HG03439 (cell line): ENCODE data around the gene ACBD6.
"Not testable (repeated sequence)": the region's sequence is repeated elsewhere in the genome, so short reads cannot be mapped to it uniquely, and the experiment has no call there.

Experiments used
- ATAC-seq: cut with Tn5 transposase; IDR thresholded peaks from one replicate; pipeline ENCODE4 v1.9.1; 2021; ENCODE audit warnings: mild to moderate bottlenecking, moderate library complexity; ENCODE audit not compliant: unreplicated experiment

Gene ACBD6, protein sequence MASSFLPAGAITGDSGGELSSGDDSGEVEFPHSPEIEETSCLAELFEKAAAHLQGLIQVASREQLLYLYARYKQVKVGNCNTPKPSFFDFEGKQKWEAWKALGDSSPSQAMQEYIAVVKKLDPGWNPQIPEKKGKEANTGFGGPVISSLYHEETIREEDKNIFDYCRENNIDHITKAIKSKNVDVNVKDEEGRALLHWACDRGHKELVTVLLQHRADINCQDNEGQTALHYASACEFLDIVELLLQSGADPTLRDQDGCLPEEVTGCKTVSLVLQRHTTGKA

DNA sequence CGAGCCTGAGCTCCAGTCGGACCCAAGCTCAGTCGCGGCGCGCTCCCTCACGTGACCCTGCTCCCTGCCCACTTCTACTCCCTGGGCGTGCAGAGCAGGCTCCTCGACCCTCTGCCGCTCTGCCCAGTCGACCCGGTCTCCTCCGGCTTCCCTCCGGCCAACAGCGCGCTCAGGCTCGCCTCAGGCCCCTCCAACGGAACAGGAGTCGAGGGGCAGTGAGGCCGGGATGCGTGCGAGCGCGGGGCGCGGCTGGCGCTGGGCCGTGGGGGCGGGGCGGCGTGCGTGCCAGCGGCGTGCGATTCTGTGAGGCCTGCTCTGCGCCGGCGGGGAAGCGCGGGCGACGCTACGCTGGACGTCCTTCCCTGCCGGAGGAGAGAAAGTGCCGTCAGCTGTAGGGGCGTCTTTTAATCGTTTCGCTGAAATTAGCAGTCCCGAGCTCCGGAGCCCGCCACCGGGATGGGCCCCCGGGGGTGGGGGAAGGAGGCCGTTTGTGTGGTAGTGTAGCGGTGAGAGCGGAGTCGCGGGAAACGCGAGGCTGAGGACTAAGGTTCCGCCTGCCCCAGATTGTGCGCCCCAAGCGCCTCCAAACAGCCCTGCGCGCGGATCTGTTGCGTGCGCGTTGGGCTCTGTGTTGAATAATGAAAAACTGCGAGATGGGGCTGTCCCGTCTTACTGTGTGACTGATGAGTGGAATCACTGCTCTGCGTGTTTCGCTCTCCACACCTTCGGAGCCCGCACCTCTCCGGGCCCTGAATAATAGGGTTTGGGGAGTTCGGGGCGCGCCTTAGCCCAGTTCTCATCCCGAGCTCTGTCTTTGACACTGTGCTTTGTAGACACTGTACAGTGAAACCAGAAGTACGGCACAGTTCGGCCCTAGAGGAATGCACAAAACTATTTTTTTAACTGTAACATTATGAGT lies at the start of gene ACBD6:
Gene ACBD6 (minus strand): TSS at position 217 of the 919 bp plus-strand sequence. CDS start 311 bp downstream, outside the sequence.
- peak; percentile 91 for ATAC-seq

DNA sequence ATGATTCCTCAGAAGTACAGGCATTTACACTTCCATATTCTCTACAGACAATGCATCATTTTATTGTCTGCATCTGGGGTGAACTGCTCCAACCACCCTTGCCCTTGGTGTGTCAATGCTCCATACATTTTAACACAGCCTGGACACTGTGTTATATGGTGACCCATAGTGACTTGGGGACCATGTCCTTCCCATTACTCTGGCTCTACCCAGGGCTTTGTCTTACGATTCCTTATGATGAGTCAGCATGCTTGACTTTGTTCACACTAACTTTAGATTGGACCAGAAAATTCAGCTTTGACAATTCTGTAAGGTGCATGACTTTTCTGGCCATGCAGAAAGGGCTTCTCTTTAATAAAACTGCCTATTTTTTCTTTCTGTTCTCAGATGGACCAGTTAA lies 49.6 kb upstream of the ACBD6 start:
- no peak for ATAC-seq

DNA sequence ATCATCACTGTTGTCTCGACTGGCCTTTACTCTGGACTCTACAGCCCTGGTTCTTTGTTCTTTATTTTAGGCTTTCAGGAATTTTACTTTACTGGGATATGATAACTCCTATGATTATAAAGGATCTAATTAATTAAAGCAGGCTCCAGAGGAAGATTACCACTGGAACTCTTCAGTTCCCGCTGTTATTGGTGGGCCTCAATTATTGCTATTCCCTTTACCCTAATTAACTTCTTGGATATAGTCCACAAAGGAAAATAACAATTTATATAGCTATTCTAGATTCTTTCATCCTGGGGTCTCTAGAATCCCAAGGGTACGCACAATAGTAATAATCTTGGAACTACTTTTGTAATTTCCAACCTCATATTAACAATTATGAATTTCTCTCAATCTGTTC lies 47.9 kb upstream of the ACBD6 start:
- ATAC-seq = no peak

DNA sequence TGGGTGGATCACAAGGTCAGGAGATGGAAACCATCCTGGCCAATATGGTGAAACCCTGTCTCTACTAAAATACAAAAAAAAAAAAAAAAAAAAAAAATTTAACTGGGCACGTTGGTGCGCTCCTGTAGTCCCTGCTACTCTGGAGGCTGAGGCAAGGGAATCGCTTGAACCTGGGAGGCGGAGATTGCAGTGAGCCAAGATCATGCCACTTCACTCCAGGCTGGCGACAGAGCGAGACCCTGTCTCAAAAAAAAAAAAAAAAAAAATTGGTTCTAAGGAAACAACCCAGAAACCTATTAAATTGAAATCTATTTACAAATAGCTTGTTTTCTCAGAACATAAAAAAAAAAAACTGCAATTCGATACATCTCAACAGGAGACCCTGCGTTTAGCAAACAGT lies 47.4 kb upstream of the ACBD6 start:
- not testable (repeated sequence) for ATAC-seq

DNA sequence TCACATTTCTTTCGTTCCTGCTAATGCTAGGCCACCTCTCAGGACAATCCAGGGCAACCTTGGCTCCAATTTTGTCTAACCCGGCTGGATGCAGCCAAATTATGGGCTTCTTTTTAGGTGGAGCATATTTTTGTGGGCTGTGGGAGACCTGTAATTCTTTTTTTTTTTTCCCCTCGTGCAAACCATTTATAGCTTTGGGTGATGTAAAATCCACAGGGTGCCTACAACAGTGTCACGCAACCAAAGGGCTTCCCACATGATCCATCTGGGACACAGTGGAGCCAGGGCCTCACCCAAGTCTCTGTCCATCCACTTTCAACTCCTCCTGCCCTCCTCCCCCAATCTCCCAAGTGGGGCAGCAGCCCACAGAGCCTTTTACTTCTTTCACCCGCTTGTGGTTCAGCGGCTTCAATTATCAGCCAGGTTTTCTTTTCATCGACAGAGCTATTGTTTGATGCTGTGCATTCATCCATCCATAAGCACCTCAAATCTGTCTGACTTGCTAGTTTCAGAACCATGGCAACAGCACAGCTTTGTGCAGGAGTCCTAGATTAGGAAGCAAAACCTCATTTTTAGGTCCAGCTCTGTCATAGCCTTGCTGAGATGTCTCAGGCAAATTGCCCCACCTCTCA lies 46.4 kb upstream of the ACBD6 start:
- no peak for ATAC-seq

DNA sequence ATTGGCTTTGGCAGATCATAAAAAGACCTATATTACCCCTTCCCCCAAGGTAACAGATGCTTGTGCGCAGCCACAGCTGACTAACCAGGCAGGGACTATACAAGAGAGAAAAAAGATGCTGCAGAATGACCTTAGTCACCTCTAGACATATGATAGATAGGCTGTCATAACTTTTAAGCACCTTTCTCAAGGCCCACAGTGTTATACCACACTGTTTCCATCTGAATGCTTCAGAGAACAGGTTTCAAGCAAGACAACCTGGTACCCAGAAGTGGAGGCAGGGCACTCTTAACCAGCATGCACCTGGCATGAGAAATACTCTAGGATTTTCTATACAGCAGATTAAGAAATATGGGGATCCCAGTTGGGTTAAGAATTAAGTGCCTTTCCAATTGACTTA lies 43.6 kb upstream of the ACBD6 start:
- ATAC-seq = no peak

DNA sequence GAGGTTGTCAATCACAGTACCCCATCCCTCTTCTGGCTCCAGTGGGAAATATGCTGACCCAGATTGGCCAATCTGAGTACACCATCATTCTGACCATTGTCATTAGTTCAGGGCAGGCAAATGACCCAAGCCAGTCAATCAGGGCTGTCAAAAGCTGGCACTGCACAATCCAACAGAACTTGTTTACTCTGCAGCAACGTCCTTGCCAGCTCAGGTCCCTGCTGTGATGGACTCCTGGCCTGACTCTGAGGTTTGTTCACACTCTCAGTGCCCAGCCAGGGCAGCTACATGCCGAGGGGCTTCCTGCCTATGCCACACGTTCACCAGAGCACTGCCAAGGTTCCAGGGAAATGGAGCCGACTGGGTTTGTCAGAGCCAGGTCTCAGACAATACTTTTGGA lies 41.7 kb upstream of the ACBD6 start:
- ATAC-seq = no peak

DNA sequence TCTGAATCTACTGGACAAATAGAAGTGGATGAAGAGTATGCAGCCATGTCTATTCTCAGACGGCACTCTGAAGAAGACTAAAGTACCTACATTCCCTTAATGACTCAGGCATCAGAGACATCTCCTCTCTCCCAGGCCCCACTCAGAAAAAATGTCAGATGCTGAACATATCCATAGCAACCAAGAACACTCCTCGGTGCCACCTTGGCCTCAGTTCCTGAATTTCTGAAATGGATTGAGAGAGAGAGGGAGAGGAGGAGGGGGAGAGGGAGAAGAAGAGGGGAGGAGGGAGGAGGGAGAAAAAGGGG lies 40.4 kb upstream of the ACBD6 start:
- no peak for ATAC-seq

DNA sequence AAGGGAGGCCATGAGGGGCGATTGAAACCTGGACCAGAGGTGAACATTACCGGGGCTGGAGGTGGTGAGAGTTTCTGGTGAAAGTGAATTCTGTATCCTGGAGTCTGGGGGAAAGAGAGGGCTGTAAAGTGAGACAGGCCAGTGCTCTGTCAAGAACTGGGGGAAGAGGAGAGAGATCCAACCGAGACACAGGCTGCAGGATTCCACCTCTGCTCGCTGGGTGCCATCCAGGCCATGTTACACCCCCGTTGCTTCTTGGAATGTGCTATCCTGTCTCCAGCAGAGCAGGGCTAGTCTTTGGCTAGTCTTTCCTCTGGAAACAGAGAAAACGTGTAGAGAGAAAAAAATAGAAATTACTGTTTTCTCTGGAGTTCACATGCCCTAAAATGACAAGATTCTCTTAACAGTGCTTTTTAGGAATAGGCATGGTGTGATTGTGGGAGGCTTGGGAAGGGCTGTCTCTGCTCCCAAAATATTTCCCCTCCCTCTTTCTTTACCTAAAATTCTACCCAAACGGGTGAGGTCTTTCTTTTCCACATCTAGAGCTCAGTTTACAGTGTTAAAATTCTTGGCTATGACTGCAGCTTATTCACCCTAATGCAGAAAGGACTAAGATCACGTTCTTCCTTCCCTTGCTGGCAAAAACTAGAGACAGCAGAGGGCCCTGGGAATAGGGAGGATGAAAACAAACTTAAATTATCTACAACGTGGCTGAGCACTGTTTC lies 39.9 kb upstream of the ACBD6 start:
- ATAC-seq = no peak

DNA sequence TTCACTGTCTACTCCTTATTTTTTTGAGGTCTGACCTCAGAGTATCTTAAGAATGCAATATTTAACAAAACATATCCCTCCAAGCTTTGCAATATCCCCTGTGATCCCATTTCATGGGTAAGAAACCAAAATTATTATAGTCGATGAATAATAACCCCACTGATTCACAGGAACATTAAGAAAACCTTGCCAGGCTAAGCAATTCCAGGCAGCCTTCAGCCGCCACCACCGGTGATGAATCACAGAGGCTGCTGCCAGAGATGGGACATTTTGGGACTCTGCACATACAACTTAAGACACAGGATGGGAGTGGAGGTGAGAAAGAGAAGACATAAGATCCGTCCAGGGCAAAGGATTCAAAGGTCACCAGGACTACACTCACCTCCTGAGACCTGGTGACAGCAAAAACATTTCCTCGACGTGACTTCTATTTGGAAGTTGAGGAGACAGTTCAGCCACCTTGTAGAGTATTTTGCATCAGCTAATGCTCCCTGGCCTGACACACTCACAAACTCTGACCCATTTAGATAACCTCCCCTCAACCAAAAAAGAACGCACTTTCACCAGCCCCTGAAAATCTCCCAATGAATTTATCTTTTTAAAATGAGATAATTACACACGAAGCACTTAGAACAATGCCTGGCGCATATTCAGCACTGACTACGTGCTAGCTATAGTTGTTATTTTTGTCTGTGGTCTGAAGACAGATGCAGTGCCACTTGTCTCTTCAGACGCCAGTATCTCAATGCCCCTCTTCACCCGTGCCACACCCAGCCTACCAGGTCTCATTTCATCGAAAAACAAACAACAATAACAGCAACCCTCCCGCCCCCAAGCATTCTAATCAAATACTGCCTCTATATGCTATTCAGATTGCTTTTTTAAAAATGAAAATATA lies 38.6 kb upstream of the ACBD6 start:
- ATAC-seq = no peak

DNA sequence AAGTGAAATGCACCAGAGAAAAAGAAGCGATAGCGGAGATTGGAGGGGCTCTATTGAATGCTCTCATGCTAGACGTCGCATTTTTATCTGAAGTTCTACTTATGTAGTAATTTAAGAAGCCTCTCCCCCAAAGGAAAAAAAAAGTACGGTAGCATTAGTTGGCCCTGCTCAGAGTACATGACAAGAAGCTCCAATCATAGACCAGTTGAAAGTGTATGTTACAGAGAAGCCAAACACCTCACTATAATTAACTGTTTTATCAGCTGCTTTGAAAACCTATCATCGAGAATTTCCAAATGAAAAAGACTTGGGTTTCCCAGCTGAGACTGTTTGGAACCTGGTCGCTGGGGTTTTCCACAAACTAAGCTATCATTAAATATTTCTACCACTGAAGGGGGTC lies 36.8 kb upstream of the ACBD6 start:
- ATAC-seq = no peak

DNA sequence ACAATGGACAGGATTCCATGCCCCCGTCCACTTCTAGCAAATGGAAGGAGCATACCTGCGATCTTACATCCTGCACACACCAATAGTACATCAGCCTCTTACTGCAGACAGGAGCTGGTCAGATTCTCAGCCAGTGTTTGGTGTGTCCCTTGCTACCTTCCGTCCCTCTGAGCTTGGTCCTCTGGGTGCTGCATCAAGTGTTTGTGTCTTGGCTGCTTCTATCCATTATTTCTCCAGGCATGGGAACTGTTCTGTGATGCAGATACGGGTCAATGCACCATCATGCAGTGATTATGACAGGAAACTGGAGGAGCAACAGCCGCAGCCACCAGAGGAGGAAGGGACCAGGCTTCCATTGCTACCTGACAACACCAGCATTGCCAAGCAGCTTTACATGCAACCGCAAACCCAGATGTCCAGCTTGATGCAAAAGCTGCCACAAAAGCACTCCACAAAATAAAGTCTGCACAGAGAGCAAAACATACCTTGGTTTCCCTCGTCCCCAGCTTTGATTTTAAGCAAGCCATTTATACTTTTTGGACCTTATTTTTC lies 34.5 kb upstream of the ACBD6 start:
- ATAC-seq = no peak

DNA sequence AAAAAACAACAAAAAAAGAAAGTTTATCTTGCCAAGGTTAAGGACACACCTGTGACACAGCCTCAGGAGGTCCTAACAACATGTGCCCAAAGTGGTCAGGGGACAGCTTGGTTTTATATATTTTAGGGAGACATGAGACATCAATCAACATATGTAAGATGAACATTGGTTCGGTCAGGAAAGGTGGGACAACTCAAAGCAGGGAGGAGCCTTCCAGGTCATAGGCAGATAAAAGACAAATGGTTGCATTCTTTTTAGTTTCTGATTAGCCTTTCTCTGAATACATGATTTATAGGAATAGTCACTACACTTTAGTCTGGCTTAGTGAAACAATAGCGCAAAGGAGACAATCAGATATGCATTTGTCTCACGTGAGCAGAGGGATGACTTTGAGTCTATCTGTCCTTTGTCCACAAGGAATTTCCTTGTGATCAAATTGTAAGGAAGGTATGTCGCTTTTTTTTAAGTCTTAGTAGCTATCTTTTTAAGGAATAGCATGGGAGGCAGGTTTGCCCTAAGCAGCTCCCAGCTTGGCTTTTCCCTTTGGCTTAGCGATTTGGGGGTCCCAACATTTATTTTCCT lies 33.1 kb upstream of the ACBD6 start:
- ATAC-seq = no peak

DNA sequence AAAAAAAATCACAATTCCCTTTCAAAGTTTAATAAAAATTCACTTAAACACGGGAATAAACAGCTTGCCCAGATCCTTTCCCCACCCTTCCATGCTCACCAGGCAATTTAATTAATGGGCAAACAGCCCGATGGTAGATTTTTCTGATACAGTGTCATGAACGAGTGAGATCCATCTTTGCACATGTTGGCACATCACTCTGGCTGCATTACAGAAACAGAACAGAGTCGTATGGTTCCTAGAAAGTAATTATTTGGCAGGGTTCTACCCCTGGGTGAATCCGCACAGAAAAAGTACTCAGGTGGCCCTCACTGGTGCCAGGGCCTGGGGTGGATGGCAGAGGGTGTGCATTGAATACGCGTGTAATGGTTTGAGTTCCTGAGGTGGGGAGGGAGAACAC lies 31.8 kb upstream of the ACBD6 start:
- no peak for ATAC-seq

DNA sequence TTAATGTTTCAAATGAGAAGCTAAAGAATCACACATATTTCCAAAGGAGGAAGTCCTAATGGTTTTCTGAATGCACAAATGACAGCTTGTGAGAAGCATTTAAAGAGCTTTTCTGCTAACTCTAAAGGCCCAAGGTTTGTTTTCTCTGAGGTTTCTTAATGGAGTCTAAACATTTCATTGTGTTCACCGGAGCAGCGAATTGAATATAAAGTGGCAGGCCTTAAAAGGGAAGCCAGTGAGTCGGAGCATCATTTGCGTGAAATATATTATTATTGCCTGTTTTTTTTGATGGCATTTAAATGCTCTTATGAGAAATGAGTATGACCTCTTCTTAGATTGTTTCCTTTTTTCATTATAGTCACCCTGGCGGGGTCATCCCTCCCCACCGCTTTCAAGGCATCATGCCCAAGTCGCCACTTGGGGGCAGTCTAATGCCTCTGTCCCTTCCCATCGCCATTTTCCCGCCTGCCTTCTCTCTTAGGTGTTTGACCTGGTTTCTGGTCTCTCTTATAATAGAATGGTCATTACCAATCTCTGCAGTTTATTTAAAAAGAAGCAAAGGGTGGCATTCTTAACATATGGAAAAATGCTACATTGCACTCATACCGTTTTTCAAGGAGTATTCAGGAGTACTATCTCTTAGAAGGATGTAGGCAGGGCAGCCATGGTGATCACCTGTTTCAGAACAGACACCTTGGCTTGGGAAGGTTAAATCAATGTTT lies 31.1 kb upstream of the ACBD6 start:
- ATAC-seq = no peak

DNA sequence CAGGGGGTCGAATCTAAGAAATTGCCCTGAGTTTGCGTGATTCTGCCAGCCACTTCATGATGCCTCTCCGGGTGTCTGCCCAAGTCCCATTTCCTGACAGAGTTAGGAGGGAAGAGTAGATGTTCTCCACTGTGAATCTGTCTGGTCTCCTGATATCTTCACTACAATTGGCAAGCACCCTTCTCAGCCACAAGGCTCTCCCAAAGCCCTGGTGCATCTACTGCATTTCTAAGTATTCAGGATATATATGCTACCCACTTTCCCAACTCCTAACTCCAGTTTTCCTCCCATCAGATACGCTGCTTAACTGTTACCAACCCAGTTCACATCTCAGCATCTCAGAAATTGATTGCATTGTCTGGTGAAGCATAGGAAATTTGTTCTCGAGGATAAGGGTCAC lies 30.5 kb upstream of the ACBD6 start:
- no peak for ATAC-seq

DNA sequence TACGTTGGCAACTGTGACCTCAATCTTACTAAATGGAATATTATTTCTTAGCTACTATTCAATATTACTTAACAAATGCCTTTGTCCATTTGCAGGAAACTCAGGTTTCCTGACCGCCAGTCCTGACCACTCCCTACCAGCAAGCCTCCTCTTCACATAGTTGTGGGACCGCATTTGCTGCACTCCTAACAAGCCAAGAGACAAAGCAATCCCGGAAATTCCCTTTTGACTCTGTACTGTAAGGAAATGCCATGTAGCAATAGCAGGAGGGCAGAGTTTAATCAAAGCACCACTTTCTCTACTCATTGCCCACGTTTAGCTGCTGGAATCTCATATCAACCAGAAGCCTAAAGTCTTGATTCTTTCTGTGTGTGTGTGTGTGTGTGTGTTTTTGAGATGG lies 28.1 kb upstream of the ACBD6 start:
- ATAC-seq = no peak

DNA sequence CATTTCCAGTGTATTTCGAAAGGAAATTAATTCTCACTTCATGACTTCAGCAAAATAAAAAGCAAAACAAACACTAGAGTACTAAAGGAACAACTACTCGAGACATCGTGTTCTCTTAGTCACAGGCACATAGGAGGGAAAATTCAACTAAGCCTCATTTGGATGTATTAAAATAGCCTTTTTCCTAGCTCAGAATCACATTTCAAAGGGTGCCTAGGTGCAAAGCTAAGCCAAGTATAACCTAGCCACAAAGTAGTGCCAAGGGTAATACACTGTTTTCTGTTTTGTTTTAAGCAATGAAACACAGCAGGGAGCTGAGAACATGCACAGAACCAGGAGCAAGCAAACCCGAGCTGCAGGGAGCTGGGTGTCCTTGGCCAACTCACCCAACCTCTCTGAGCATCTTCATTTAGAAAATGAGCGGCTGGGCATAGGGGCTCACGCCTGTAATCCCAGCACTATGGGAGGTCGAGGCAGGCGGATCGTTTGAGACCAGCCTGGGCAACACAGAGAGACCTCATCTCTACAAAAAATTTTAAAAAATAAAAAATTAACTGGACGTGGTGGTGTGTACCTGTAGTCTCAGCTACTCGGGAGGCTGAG lies 26.6 kb upstream of the ACBD6 start:
- no peak for ATAC-seq
